HFFc6 (cell line): Measurements from ENCODE around the gene ATP11A. TPM values are rescaled to one million over a fixed set of nuclear protein-coding genes. Genes with fewer than 3 reads are reported as not detected.

Source experiments
- DNase-seq: peaks from one replicate; pipeline ENCODE4 v3.0.0-alpha.2; 2018
- H3K27ac Mint-ChIP-seq: 2 replicates; pipeline ENCODE4 v1.8.0; 2020; ENCODE audit warnings: mild to moderate bottlenecking, mixed read lengths
- H3K27me3 Mint-ChIP-seq: 2 replicates; pipeline ENCODE4 v1.8.0; 2021; ENCODE audit warnings: mild to moderate bottlenecking, moderate library complexity, mixed read lengths; ENCODE audit not compliant: insufficient read depth
- H3K36me3 Mint-ChIP-seq: 2 replicates; pipeline ENCODE4 v1.8.0; 2021; ENCODE audit warnings: low read depth, mixed read lengths
- H3K4me1 Mint-ChIP-seq: 2 replicates; pipeline ENCODE4 v1.8.0; 2020; ENCODE audit warnings: low read depth, mixed read lengths
- H3K4me3 Mint-ChIP-seq: 2 replicates; pipeline ENCODE4 v1.8.0; 2020; ENCODE audit warnings: mild to moderate bottlenecking, moderate library complexity, mixed read lengths
- H3K9me3 Mint-ChIP-seq: 2 replicates; pipeline ENCODE4 v1.8.0; 2020; ENCODE audit warnings: mild to moderate bottlenecking, mixed read lengths
- CTCF ChIP-seq: fragments of 200-600 bp; sonication (generic); IDR thresholded peaks from 2 replicates; pipeline ENCODE4 v1.5.0; 2021; ENCODE audit warnings: antibody characterized with exemption, mild to moderate bottlenecking
- total RNA-seq, 6 experiments: library from RNA; stranded (reverse); fragmentation: NEBNext Ultra II Directional; extraction: Animal tissue kit (Norgen Biotek cat#: 25700); gene quantifications; 2 replicates in 1 of 6; 3 replicates in 5 of 6; pipeline ENCODE4 v1.2.3, GENCODE V29; 2021

Gene ATP11A
- total RNA-seq, 6 experiments from 2014 or later = 4.3 to 29.9 (median 6.5) TPM

DNA sequence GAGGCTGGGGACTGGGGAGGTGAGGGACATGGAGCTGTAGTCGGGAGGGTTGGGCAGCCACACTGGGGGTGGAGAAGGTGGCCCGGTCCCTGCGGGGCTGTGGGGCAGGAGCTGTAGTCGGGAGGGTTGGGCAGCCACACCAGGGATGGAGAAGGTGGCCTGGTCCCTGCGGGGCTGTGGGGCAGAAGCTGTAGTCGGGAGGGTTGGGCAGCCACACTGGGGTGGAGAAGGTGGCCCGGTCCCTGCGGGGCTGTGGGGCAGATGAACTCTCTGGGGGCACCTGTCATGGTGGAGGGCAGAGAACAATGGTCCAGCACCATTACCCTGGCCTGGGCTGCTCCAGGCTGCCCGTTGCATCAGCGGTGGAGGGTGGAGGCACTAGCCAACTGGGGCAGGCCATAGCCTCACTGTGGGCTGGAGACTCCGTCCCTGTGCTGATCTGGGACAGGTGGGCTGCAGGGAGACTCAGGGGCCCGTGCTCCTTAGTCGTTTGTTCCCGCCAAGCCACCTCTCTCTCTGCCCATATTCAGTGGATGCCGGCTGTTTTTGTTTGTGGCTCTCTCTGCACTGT is 51.4 kb downstream of the ATP11A start:
- peak overlapping the region; percentile 84 for H3K27ac Mint-ChIP-seq
- H3K36me3 Mint-ChIP-seq = no peaks in the 10 kb centered on the region
- H3K9me3 Mint-ChIP-seq = no peaks in the 10 kb centered on the region; the same call in 1 of the 2 replicates
- no peak for TF ChIP-seq CTCF
- no peaks in the 10 kb centered on the region for H3K27me3 Mint-ChIP-seq
- H3K4me3 Mint-ChIP-seq = peak overlapping the region; percentile 49; the same call in 1 of the 2 replicates
- no peak for DNase-seq
- H3K4me1 Mint-ChIP-seq = peaks cover 23% of the 10 kb centered on the region

- TF ChIP-seq CTCF = no peak
- no peaks in the 10 kb centered on the region for H3K27me3 Mint-ChIP-seq
- H3K9me3 Mint-ChIP-seq = no peaks in the 10 kb centered on the region; the same call in 1 of the 2 replicates
- no peaks in the 10 kb centered on the region for H3K36me3 Mint-ChIP-seq
- no peak overlapping the region for H3K4me3 Mint-ChIP-seq
- DNase-seq = no peak
- H3K27ac Mint-ChIP-seq = no peak overlapping the region
- H3K4me1 Mint-ChIP-seq = peaks cover 23% of the 10 kb centered on the region
Observed at GRCh38 chr13:112741835-112742570, 52.2 kb downstream of the ATP11A start.

DNA sequence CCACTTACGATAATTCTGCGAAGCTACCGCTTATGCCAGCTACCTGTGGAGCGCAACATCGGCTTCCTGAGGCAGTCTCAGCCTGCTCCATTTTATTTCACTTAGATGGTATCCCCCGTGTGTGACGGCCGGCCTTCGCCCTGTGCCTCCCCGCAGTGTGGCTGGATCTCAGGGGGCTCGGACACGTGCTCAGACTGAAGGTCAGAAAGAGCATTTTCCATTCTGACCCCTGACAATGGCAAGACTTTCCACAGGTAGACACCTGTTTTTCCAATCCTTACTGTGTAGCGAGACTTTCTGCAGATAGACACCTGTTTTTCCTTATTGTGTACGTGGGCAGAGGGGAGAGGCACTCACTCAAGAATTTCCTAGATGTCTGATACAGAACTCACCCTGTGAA is 52.7 kb downstream of the ATP11A start:
- Mint-ChIP-seq H3K4me1 (peaks cover 23% of the 10 kb centered on the region), H3K9me3 (no peaks in the 10 kb centered on the region; the same call in 1 of the 2 replicates), H3K27me3 (no peaks in the 10 kb centered on the region), H3K36me3 (no peaks in the 10 kb centered on the region), H3K27ac (no peak overlapping the region), H3K4me3 (no peak overlapping the region)
- DNase-seq = no peak
- TF ChIP-seq CTCF = no peak

GRCh38 chr13:112743451-112744167 is 53.8 kb downstream of the ATP11A start:
- Mint-ChIP-seq H3K27ac (no peak overlapping the region), H3K4me3 (no peak overlapping the region), H3K9me3 (no peaks in the 10 kb centered on the region; the same call in 1 of the 2 replicates), H3K36me3 (no peaks in the 10 kb centered on the region), H3K4me1 (peaks cover 23% of the 10 kb centered on the region), H3K27me3 (no peaks in the 10 kb centered on the region)
- TF ChIP-seq CTCF = no peak
- DNase-seq = no peak

DNA sequence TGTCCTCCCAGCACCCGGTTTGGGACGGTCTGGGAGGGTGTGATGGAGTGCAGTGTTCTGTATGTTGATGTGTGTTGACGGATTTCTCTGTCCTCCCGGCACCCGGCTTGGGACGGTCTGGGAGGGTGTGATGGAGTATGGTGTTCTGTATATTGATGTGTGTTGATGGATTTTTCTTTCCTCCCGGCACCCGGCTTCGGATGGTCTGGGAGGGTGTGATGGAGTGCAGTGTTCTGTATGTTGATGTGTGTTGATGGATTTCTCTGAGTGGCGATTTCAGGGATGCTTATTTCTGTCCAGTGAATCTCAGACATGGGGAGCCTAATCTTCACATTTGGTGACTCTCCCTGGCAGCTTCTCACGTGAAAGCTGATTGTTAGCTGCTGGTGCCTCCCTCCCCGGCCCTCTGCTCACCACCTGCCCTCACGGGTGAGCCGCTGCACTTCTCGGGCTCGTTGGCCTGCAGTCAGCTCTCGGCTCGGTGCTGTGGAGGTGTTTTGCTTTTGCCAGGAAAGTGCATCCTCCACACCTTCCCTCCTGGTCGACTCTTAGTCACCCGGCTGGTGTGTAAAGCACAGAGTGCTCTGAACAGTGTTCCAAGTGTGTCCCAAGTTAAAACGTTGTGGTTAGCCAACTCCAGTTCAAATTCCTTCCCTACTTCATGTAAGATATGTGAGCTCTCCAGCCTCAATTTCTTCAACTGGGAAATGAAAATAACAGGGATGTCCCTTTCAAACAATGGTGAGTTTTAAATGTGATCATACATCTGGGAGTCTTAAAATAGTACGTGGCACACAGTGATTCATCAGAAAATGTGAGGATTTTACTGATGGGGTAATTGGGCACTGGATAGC is 54.6 kb downstream of the ATP11A start:
- H3K36me3 Mint-ChIP-seq = no peaks in the 10 kb centered on the region
- peaks cover 23% of the 10 kb centered on the region for H3K4me1 Mint-ChIP-seq
- H3K4me3 Mint-ChIP-seq = no peak overlapping the region
- peak overlapping the region; percentile 74; the same call in 1 of the 2 replicates for H3K27ac Mint-ChIP-seq
- H3K9me3 Mint-ChIP-seq = no peaks in the 10 kb centered on the region; the same call in 1 of the 2 replicates
- TF ChIP-seq CTCF = no peak
- H3K27me3 Mint-ChIP-seq = no peaks in the 10 kb centered on the region
- peak; percentile 49 for DNase-seq
